ENCODE data around the gene LNX1.

Gene LNX1

DNA sequence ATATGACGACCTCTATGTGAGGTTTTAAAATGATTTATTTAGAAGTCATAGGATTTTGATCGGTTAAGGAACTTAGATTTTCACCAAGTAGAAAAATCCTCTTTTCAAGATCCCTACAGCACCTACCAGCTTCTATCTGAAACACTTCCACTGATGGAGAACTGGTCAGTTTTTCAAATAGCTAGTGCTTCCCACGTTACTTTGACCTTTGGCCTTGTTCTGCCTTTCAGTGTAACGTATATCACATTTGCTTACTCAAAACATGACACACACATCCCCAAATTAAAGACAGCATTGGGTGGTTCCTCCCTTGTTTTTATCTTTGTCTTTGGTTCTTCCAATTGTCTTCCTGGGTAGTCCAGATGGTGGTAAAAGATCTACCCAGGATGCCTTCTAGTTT is 6.6 kb downstream of the LNX1 start:
- DNase-seq (ENCODE audit: low read depth in 1 of 2, low spot score in 1 of 2), result no peak
- Histone ChIP-seq H3K27me3 (ENCODE audit: insufficient read depth, poor library complexity, severe bottlenecking) (no peaks in the 10 kb centered on the region), H3K4me3 (replicated peaks; ENCODE audit: insufficient read depth, low read length) (no peak overlapping the region), H3K27ac (replicated peaks) (no peak overlapping the region)
- TF ChIP-seq SPI1 (IDR thresholded peaks at IDR 0.05; ENCODE audit: borderline replicate concordance, low read depth) (no peak), POLR2AphosphoS5 (IDR thresholded peaks at IDR 0.05; ENCODE audit: low read depth) (no peak), GABPA (IDR thresholded peaks at IDR 0.05; ENCODE audit: low read depth) (no peak)
- TF ChIP-seq, protein P1, sequence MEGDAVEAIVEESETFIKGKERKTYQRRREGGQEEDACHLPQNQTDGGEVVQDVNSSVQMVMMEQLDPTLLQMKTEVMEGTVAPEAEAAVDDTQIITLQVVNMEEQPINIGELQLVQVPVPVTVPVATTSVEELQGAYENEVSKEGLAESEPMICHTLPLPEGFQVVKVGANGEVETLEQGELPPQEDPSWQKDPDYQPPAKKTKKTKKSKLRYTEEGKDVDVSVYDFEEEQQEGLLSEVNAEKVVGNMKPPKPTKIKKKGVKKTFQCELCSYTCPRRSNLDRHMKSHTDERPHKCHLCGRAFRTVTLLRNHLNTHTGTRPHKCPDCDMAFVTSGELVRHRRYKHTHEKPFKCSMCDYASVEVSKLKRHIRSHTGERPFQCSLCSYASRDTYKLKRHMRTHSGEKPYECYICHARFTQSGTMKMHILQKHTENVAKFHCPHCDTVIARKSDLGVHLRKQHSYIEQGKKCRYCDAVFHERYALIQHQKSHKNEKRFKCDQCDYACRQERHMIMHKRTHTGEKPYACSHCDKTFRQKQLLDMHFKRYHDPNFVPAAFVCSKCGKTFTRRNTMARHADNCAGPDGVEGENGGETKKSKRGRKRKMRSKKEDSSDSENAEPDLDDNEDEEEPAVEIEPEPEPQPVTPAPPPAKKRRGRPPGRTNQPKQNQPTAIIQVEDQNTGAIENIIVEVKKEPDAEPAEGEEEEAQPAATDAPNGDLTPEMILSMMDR (IDR thresholded peaks at IDR 0.05; ENCODE audit: insufficient read depth, low read length), result no peak
- TF ChIP-seq, protein P2, sequence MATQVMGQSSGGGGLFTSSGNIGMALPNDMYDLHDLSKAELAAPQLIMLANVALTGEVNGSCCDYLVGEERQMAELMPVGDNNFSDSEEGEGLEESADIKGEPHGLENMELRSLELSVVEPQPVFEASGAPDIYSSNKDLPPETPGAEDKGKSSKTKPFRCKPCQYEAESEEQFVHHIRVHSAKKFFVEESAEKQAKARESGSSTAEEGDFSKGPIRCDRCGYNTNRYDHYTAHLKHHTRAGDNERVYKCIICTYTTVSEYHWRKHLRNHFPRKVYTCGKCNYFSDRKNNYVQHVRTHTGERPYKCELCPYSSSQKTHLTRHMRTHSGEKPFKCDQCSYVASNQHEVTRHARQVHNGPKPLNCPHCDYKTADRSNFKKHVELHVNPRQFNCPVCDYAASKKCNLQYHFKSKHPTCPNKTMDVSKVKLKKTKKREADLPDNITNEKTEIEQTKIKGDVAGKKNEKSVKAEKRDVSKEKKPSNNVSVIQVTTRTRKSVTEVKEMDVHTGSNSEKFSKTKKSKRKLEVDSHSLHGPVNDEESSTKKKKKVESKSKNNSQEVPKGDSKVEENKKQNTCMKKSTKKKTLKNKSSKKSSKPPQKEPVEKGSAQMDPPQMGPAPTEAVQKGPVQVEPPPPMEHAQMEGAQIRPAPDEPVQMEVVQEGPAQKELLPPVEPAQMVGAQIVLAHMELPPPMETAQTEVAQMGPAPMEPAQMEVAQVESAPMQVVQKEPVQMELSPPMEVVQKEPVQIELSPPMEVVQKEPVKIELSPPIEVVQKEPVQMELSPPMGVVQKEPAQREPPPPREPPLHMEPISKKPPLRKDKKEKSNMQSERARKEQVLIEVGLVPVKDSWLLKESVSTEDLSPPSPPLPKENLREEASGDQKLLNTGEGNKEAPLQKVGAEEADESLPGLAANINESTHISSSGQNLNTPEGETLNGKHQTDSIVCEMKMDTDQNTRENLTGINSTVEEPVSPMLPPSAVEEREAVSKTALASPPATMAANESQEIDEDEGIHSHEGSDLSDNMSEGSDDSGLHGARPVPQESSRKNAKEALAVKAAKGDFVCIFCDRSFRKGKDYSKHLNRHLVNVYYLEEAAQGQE (IDR thresholded peaks at IDR 0.05; ENCODE audit: insufficient replicate concordance, low read depth), result no peak

DNA sequence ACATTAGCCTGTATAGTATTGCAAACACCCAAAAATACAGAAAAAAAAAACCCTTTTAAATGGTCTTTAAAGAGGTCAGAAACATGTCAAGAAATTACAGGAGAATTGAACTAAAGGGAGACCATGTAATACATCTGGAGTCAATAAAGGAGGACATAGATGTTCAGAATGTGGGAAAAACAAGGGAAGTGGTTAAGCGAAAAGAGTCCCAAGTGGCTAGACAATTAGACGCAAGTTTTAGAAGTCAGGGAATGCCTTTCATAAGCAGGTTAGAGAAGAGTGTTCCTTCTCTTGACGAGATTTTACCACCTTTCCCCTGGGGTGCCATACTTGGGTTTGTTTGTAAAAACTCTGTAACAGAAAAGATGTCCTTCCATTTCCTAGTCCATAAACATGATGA is 7.8 kb downstream of the LNX1 start:
- TF ChIP-seq SPI1 (IDR thresholded peaks at IDR 0.05; ENCODE audit: borderline replicate concordance, low read depth), result no peak
- no peak for TF ChIP-seq GABPA (IDR thresholded peaks at IDR 0.05; ENCODE audit: low read depth)
- TF ChIP-seq, protein P1 (IDR thresholded peaks at IDR 0.05; ENCODE audit: insufficient read depth, low read length), result no peak
- TF ChIP-seq POLR2AphosphoS5 (IDR thresholded peaks at IDR 0.05; ENCODE audit: low read depth), result no peak
- TF ChIP-seq, protein P2 (IDR thresholded peaks at IDR 0.05; ENCODE audit: insufficient replicate concordance, low read depth), result no peak
- no peak overlapping the region for H3K27ac ChIP-seq (replicated peaks)
- H3K4me3 ChIP-seq (replicated peaks; ENCODE audit: insufficient read depth, low read length), result no peak overlapping the region
- no peaks in the 10 kb centered on the region for H3K27me3 ChIP-seq (ENCODE audit: insufficient read depth, poor library complexity, severe bottlenecking)
- DNase-seq (ENCODE audit: low read depth in 1 of 2, low spot score in 1 of 2), result no peak

DNA sequence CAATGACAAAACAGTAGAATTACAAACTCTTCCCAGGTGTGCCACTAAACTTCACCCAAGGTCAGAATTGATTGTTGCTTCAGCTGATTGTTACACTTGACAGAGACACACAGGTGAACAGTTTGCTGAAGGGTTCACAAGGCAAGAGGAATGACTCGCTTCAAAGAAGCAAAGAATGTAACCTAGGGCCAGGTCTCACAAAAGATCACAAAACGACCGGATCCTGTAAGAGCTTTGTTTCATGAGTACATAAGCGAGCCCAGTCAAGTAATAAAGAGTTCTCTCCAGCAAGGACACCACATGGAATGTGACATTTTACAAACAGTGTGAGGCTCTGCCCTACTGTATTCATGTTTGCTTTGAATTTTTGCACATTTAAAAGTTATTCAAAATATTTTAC is 9.1 kb downstream of the LNX1 start:
- no peaks in the 10 kb centered on the region for H3K27me3 ChIP-seq (ENCODE audit: insufficient read depth, poor library complexity, severe bottlenecking)
- DNase-seq (ENCODE audit: low read depth in 1 of 2, low spot score in 1 of 2), result no peak
- no peak overlapping the region for H3K27ac ChIP-seq (replicated peaks)
- TF ChIP-seq, protein P2 (IDR thresholded peaks at IDR 0.05; ENCODE audit: insufficient replicate concordance, low read depth), result no peak
- no peak for TF ChIP-seq POLR2AphosphoS5 (IDR thresholded peaks at IDR 0.05; ENCODE audit: low read depth)
- TF ChIP-seq, protein P1 (IDR thresholded peaks at IDR 0.05; ENCODE audit: insufficient read depth, low read length), result no peak
- TF ChIP-seq GABPA (IDR thresholded peaks at IDR 0.05; ENCODE audit: low read depth), result no peak
- no peak for TF ChIP-seq SPI1 (IDR thresholded peaks at IDR 0.05; ENCODE audit: borderline replicate concordance, low read depth)
- no peak overlapping the region for H3K4me3 ChIP-seq (replicated peaks; ENCODE audit: insufficient read depth, low read length)

Measured in HL-60 (cell line).